Activated CD4-positive, alpha-beta T cell treated with anti-CD3 and anti-CD28 coated beads, Interleukin-2, amount 50 U/mL, for 4 hours (primary cell): ENCODE data around the gene HORMAD1.
"Not testable (repeated sequence)": the region's sequence is repeated elsewhere in the genome, so short reads cannot be mapped to it uniquely, and the experiment has no call there.

Experiments
- DNase-seq, 2 experiments: peaks; one replicate each; pipeline ENCODE4 v3.0.0-alpha.2; 2020

The HORMAD1 gene

GRCh38 chr1:150696590-150696989 lies 24.1 kb downstream of the HORMAD1 start:
- DNase-seq = no peak

GRCh38 chr1:150696162-150696561 lies 24.5 kb downstream of the HORMAD1 start:
- DNase-seq = no peak

DNA sequence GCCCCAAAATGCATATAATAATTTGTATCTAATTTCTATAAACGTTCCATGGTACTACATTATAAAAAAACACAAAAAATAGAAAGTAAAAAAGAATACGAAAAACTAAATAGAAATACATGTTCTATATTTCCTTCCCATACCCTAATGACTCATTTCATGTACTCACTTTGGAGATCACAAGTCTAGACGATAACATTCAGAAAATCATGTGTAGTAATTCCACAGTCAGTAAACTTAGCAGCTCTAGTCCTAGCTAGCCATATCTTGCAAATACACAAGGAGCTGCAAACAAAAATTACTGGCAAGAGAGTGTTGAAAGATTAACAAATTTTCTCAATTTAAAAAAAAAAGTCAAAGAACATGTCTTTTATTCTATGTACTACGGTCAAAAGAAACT lies 25.1 kb downstream of the HORMAD1 start:
- DNase-seq = no peak

DNA sequence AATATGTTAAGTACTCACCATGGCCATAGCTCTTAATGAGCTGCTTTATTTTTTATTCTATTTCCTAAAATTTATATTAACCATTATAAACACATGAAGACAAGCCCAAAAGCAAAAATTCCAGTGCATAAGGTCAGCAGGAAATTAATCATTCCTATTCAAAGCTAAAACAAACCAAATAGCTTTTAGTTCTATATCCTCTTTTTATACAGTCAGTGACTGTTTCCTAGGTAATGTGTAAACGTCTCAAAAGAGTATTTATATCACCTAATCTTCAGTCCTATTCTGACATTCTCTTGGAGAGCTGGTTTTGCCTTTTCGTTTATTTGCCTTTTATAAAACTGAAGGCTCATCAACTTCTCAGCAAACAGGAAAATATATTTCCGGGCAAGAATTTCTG lies 28.0 kb downstream of the HORMAD1 start:
- DNase-seq = no peak

GRCh38 chr1:150688763-150689162 lies 31.9 kb downstream of the HORMAD1 start:
- DNase-seq = no peak

- no peak for DNase-seq
Observed at GRCh38 chr1:150686275-150686674, 34.4 kb downstream of the HORMAD1 start.

- no peak for DNase-seq
Observed at GRCh38 chr1:150683914-150684313, 36.8 kb downstream of the HORMAD1 start.

DNA sequence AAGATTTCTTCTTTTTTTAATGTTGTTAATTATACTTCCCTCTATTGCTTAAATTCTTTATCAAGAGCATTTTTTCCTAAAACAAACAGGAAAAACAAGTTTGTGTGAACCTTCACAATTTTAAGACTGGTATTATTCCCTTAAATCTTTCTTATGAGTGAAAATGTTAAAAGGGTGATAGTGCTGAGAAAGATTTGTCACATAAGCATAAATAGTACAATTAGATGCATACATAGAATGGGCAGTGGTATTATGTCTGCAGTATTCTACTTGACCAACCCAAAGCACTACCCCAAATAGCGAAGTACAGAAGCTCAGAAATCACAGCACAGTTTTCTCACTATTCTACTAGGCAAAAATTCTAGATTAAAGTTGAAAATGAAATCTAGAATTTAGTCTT lies 41.7 kb downstream of the HORMAD1 start:
- DNase-seq = no peak

- DNase-seq = no peak
Observed at GRCh38 chr1:150674881-150675280, 45.8 kb downstream of the HORMAD1 start.

GRCh38 chr1:150663321-150663720 lies 57.4 kb downstream of the HORMAD1 start:
- no peak for DNase-seq

- no peak for DNase-seq
Observed at GRCh38 chr1:150662811-150663210, 57.9 kb downstream of the HORMAD1 start.

- DNase-seq = no peak
Observed at GRCh38 chr1:150661156-150661555, 59.5 kb downstream of the HORMAD1 start.

DNA sequence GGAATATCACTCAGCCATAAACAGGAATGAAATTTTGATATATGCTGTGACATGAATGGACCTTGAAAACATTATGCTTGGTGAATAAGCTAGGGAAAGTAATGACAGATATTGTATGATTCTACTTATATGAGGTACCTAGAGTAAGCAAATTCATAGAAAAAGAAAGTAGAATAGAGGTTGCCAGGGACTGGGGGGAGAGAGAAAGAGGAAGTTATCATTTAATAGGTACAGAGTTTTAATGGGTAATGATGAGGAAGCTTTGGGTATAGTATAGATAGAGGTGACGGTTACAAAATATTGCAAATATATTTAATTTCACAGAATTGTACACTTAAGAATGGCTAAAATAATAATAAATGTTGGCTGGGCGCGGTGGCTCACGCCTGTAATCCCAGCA lies 60.1 kb downstream of the HORMAD1 start:
- DNase-seq = no peak

DNA sequence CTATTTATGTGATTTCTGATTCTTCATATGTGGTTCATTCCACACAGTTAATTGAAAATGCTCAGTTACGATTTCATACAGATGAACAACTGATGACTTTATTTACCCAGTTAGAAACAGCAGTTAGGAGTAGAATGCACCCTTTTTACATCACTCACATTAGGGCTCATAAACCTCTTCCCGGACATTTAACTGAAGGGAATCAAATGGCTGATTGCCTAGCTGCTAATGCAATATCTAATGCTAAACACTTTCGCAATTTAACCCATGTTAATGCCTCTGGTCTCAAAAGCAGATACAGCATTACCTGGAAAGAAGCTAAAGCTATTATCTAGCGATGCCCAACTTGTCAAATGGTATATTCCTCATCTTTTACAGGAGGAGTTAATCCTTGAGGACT lies 63.6 kb downstream of the HORMAD1 start:
- not testable (repeated sequence) for DNase-seq

DNA sequence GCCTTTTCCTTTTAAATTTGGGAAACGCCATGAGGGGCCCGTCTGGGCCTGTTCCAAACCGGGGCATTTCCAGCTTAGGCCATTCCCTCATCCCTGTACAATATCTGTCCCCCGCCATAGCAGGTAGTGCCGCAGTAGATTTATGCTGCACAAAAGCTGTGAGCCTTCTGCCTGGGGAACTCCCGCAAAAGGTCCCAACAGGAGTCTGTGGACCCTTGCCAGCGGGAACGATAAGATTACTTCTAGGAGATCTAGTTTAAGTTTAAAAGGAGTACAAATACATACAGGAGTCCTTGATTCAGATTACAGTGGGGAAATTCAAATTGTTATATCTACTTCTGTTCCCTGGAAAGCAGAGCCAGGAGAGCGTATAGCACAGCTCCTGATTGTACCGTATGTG lies 66.1 kb downstream of the HORMAD1 start:
- not testable (repeated sequence) for DNase-seq

DNA sequence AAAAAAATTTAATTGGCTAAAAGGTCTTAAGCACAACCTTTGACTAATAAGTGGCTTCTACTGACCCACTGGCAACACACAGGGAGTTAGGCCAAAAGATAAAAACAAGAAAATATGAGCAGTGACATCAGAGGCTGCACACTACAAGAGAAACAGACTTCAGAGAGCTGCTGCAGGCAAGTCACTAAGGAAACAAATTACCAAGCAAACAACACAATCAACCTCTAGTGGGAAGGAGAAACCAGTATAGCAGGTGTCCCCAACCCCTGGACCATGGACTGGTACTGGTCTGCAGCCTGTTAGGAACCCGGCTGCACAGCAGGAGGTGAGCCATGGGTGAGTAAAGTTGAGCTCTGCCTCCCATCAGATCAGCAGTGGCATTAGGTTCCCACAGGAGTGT lies 70.5 kb downstream of the HORMAD1 start:
- DNase-seq = no peak

DNA sequence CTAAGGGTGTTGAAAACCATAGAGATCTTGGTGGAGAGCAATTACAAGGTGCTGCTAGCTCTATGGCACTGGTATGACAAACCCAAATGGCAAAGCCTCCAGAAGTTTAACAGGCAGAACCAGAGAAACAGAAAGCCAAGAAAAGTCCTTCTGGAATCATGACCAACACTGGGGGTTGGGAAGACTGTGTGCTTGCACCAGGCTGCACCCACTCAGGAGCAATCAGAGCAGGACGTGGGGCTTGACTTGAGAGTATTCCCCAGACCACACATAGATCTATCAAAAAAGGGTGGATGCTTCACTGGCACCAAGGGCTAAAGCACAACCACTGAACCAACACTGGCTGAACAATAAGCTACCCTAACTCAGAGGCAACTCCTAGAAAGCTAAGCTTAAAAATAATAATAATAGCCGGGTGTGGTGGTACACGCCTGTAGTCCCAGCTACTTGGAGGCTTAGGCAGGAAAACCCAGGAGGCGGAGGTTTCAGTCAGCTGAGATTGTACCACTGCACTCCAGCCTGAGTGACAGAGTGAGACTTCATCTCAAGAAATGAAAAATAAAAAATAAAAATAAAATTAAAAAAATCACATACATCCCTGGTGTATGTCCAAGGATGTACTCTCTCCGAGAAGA lies 71.1 kb downstream of the HORMAD1 start:
- no peak for DNase-seq
